ENCODE results near the gene ZFP36L2.

- TF ChIP-seq CTCF (IDR thresholded peaks at IDR 0.05) = peak in 3 of 12 donors; percentile 15 to 30 (median 19)
- TF ChIP-seq POLR2A (IDR thresholded peaks at IDR 0.05) = no peak
Observed at GRCh38 chr2:43218155-43218701, 8.2 kb downstream of the ZFP36L2 start.

Measured in heart left ventricle (tissue), 13 donors.